Testis (tissue), 3 donors: Measurements from ENCODE around the gene CCNJL. TPM values are rescaled to one million over a fixed set of nuclear protein-coding genes. Genes with fewer than 3 reads are reported as not detected.

ENCODE experiments used
- DNase-seq: peaks from one replicate; pipeline ENCODE4 v3.0.0-alpha.2; 2019
- H3K27ac ChIP-seq, 2 donors: fragments of 200-600 bp; sonication (generic); one replicate each; pipeline ENCODE4 v1.5.1; 2019
- H3K27me3 ChIP-seq: fragments of 200-600 bp; sonication (generic); one replicate; pipeline ENCODE4 v1.5.1; 2019
- H3K36me3 ChIP-seq: fragments of 200-600 bp; sonication (generic); one replicate; pipeline ENCODE4 v1.5.1; 2017; ENCODE audit warnings: low read depth; ENCODE audit errors: missing control alignments
- H3K4me1 ChIP-seq: fragments of 200-600 bp; sonication (generic); one replicate; pipeline ENCODE4 v1.5.1; 2019
- H3K4me3 ChIP-seq, 2 donors: fragments of 200-600 bp; sonication (generic); one replicate each; pipeline ENCODE4 v1.5.1; 2017 to 2019
- H3K9me3 ChIP-seq: fragments of 200-600 bp; sonication (generic); one replicate; pipeline ENCODE4 v1.5.1; 2017
- CTCF ChIP-seq, 3 experiments: fragments of 450-650 bp in 2 of 3; fragments of 200-600 bp in 1 of 3; sonication (generic) in 1 of 3; IDR thresholded peaks; one replicate each; pipeline ENCODE4 v1.5.1; 2016 to 2019; ENCODE audit warnings: antibody characterized with exemption in 3 of 3, mild to moderate bottlenecking in 2 of 3, moderate library complexity in 1 of 3
- POLR2A ChIP-seq: fragments of 450-650 bp; IDR thresholded peaks from one replicate; pipeline ENCODE4 v1.6.1; 2017; ENCODE audit warnings: antibody characterized with exemption, mild to moderate bottlenecking, moderate library complexity
- WGBS, 2 donors: methylation state at CpG; one replicate each; pipeline ENCODE4 v1.1.5; 2018; 5-methylcytosine and 5-hydroxymethylcytosine counted together
- intact Hi-C: fragments of 100-400 bp; cut with DNase I; formaldehyde crosslinking; loops from one replicate; pipeline ENCODE4 v1.15.1; 2023; ENCODE audit warnings: low total_unique reads
- polyA plus RNA-seq: library from polyadenylated mRNA; stranded (reverse); fragments of 350-450 nt; fragmentation: Illumina TruSeq; extraction: RNeasy Lipid Tissue Mini Kit (QIAGEN cat#74804); gene quantifications from one replicate; pipeline ENCODE4 v1.2.3, GENCODE V29; 2014; ENCODE audit warnings: low read depth, low replicate concordance; ENCODE audit not compliant: insufficient read depth
- small RNA-seq, 2 donors: library from RNA; depleted of rRNA; stranded (forward); fragments of <200 nt; gene quantifications; one replicate each; pipeline ENCODE3, GENCODE V24; 2016
- total RNA-seq, 2 donors: library from RNA; depleted of rRNA; stranded (reverse); fragments of >200 nt; gene quantifications; one replicate each; pipeline ENCODE4 v1.2.3, GENCODE V29; 2016

CCNJL gene
- total and polyA plus RNA-seq, 3 donors from 2014 or later = 23.6 to 47.0 (median 41.4) TPM

GRCh38 chr5:160209917-160210316 is 102.4 kb downstream of the CCNJL start:
- intact Hi-C loops = no loop called here

GRCh38 chr5:160207061-160207460 is 105.3 kb downstream of the CCNJL start:
- Histone ChIP-seq H3K27ac (no peak overlapping the region), H3K4me3 (no peak overlapping the region), H3K27me3 (no peaks in the 10 kb centered on the region), H3K9me3 (no peaks in the 10 kb centered on the region), H3K36me3 (no peaks in the 10 kb centered on the region), H3K4me1 (no peaks in the 10 kb centered on the region)
- 89 to 93% methylated on average over 2 of the region's 2 CpGs for WGBS, 2 donors
- DNase-seq = no peak
- intact Hi-C loops = no loop called here
- TF ChIP-seq POLR2A = no peak
- no peak for TF ChIP-seq CTCF (IDR thresholded peaks at IDR 0.05)

More at GRCh38 chr5:160209917-160210316, 102.4 kb downstream of the CCNJL start:
- Histone ChIP-seq H3K27me3 (no peaks in the 10 kb centered on the region), H3K9me3 (no peaks in the 10 kb centered on the region), H3K36me3 (no peaks in the 10 kb centered on the region), H3K27ac (no peak overlapping the region), H3K4me3 (no peak overlapping the region), H3K4me1 (no peaks in the 10 kb centered on the region)
- TF ChIP-seq POLR2A (no peak), CTCF (IDR thresholded peaks at IDR 0.05) (no peak)
- WGBS, 2 donors = 89 to 96% methylated on average over 2 of the region's 2 CpGs
- no peak for DNase-seq

Small RNA genes lying within 50 kb of the gene (small RNA-seq; reads per million reads assigned to genes)
- gene AC112191.3 = 0 reads per million in 2 donors

Other genes starting within 250 kb of the CCNJL start
- 10 to 100 TPM; 48.9 to 51.6 TPM for gene PWWP2A, start 193.1 kb downstream of the CCNJL start, total RNA-seq
- gene PWWP2A, start 193.1 kb downstream of the CCNJL start, polyA plus RNA-seq = 12.0 TPM
- 1 to 10 TPM in 1 of 2 donors, under 1 TPM in 1; 0.94 to 1.5 TPM for gene FABP6, start 83.1 kb downstream of the CCNJL start, total RNA-seq
- 4.0 TPM for gene FABP6, start 83.1 kb downstream of the CCNJL start, polyA plus RNA-seq
- 1 to 10 TPM; 6.4 to 8.2 TPM for gene C1QTNF2, start 58.1 kb upstream of the CCNJL start, total RNA-seq
- 3.7 TPM for gene C1QTNF2, start 58.1 kb upstream of the CCNJL start, polyA plus RNA-seq
- gene FAM200C, start 87.5 kb upstream of the CCNJL start, total RNA-seq = 10 to 100 TPM; 10.6 to 11.1 TPM
- 5.5 TPM for gene FAM200C, start 87.5 kb upstream of the CCNJL start, polyA plus RNA-seq
- gene SLU7, start 106.5 kb upstream of the CCNJL start, total RNA-seq = 10 to 100 TPM; 92.4 to 100.0 TPM
- gene SLU7, start 106.5 kb upstream of the CCNJL start, polyA plus RNA-seq = 60.1 TPM
- gene PTTG1, start 109.3 kb upstream of the CCNJL start, total RNA-seq = 100 to 1,000 TPM; 153 to 209 TPM
- gene PTTG1, start 109.3 kb upstream of the CCNJL start, polyA plus RNA-seq = 429 TPM